Hepatocyte (in vitro differentiated cells): ENCODE measurements around the gene C21orf91. TPM values are rescaled to one million over a fixed set of nuclear protein-coding genes. Genes with fewer than 3 reads are reported as not detected.
A peak's percentile ranks its signal among the peaks of the same experiment; 100 is the strongest.

Experiments
- DNase-seq: peaks from one replicate; pipeline ENCODE4 v3.0.0-alpha.2; 2016; ENCODE audit warnings: low spot score
- H2AFZ ChIP-seq: fragments of 200-600 bp; sonication (generic); 2 replicates; pipeline ENCODE4 v1.6.0; 2016; ENCODE audit warnings: antibody characterized with exemption, mild to moderate bottlenecking
- H3K27ac ChIP-seq: fragments of 200-600 bp; sonication (generic); 2 replicates; pipeline ENCODE4 v1.5.1; 2016; ENCODE audit warnings: mild to moderate bottlenecking
- H3K27me3 ChIP-seq: fragments of 200-600 bp; sonication (generic); 2 replicates; pipeline ENCODE4 v1.6.1; 2016
- H3K36me3 ChIP-seq: fragments of 200-600 bp; sonication (generic); replicated peaks from 2 replicates; pipeline ENCODE4 v1.5.1; 2016; ENCODE audit warnings: low read depth; ENCODE audit not compliant: insufficient read depth
- H3K4me1 ChIP-seq: fragments of 200-600 bp; sonication (generic); 2 replicates; pipeline ENCODE4 v1.5.1; 2016; ENCODE audit warnings: mild to moderate bottlenecking, moderate library complexity; ENCODE audit not compliant: insufficient read depth
- H3K4me2 ChIP-seq: fragments of 200-600 bp; sonication (generic); 2 replicates; pipeline ENCODE4 v1.6.0; 2016
- H3K4me3 ChIP-seq: fragments of 200-600 bp; sonication (generic); 2 replicates; pipeline ENCODE4 v1.5.1; 2016; ENCODE audit warnings: mild to moderate bottlenecking
- H3K79me2 ChIP-seq: fragments of 200-600 bp; sonication (generic); 2 replicates; pipeline ENCODE4 v1.6.0; 2017; ENCODE audit warnings: mild to moderate bottlenecking
- H3K9me2 ChIP-seq: fragments of 200-600 bp; sonication (generic); replicated peaks from 2 replicates; pipeline ENCODE4 v1.6.0; 2017; ENCODE audit warnings: mild to moderate bottlenecking; ENCODE audit not compliant: insufficient read depth
- H3K9me3 ChIP-seq: fragments of 200-600 bp; sonication (generic); 2 replicates; pipeline ENCODE4 v1.5.1; 2016; ENCODE audit warnings: low read depth, mild to moderate bottlenecking
- H4K20me1 ChIP-seq: fragments of 200-600 bp; sonication (generic); 2 replicates; pipeline ENCODE4 v1.6.0; 2016; ENCODE audit warnings: mild to moderate bottlenecking; ENCODE audit not compliant: insufficient read depth, poor library complexity, severe bottlenecking
- CTCF ChIP-seq: fragments of 200-600 bp; sonication (generic); IDR thresholded peaks from 2 replicates; pipeline ENCODE4 v1.5.1; 2016; ENCODE audit warnings: antibody characterized with exemption, mild to moderate bottlenecking; ENCODE audit not compliant: poor library complexity
- EZH2 ChIP-seq: fragments of 200-600 bp; sonication (generic); IDR thresholded peaks from 2 replicates; pipeline ENCODE4 v1.6.1; 2016; ENCODE audit warnings: antibody characterized with exemption, mild to moderate bottlenecking, borderline replicate concordance
- EZH2phosphoT487 ChIP-seq: fragments of 200-600 bp; sonication (generic); IDR thresholded peaks from one replicate; pipeline ENCODE4 v1.6.1; 2018; ENCODE audit warnings: antibody characterized with exemption, mild to moderate bottlenecking, low read depth, moderate library complexity; ENCODE audit not compliant: unreplicated experiment, severe bottlenecking
- polyA plus RNA-seq: library from polyadenylated mRNA; unstranded; fragments of >200 nt; fragmentation: Nextera tagmentation; extraction: Ambion mirVana; gene quantifications from 2 replicates; pipeline ENCODE4 v1.2.1, GENCODE V29; 2016
- total RNA-seq: library from RNA; depleted of rRNA; stranded (reverse); fragments of >200 nt; gene quantifications from 2 replicates; pipeline ENCODE4 v1.2.3, GENCODE V29; 2014

Gene C21orf91
- total and polyA plus RNA-seq, 2 experiments from 2014 or later = 3.9 to 11.1 TPM

DNA sequence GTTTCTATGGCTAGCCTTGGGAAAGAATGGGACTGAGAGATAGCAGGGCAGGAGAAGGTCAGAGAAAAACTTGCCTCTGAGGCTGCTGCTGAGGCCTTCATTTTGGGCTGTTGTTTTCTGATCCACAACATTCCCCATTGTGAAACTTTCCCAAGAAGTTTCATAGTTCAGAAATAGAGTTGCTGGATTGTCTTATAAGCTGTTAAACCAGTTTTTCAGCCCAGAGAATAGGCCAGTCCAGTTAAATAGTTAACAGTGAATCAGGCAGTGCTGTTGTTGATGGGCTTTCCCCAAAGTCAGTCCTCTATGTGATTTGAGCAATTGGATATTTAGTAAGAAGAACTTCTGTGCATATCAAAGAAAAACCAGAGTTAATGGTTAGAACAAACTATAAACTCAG is 77.0 kb downstream of the C21orf91 start:
- TF ChIP-seq CTCF (no peak), EZH2phosphoT487 (no peak), EZH2 (no peak)
- H3K27me3 ChIP-seq = no peaks in the 10 kb centered on the region
- no peak overlapping the region for H2AFZ ChIP-seq
- peak overlapping the region; percentile 66 for H3K27ac ChIP-seq
- DNase-seq = no peak
- no peaks in the 10 kb centered on the region for H3K4me1 ChIP-seq
- H3K4me3 ChIP-seq = no peak overlapping the region
- H3K79me2 ChIP-seq = no peaks in the 10 kb centered on the region
- H3K9me2 ChIP-seq = no peaks in the 10 kb centered on the region
- H3K4me2 ChIP-seq = no peak overlapping the region
- H3K9me3 ChIP-seq = no peaks in the 10 kb centered on the region
- no peaks in the 10 kb centered on the region for H3K36me3 ChIP-seq
- H4K20me1 ChIP-seq = no peaks in the 10 kb centered on the region

Other genes starting within 250 kb of the C21orf91 start
- gene BTG3, start 206.5 kb downstream of the C21orf91 start, total RNA-seq = 57.0 and 62.7 TPM in 2 replicates
- gene BTG3, start 206.5 kb downstream of the C21orf91 start, polyA plus RNA-seq = 50.7 and 57.5 TPM in 2 replicates